22Rv1 (cell line): Measurements from ENCODE around the gene LINS1.

ENCODE experiments used
- H3K27ac ChIP-seq: fragments of 450-650 bp; 2 replicates; pipeline ENCODE4 v1.5.1; 2017
- ZFX ChIP-seq: fragments of 450-650 bp; IDR thresholded peaks from 2 replicates; pipeline ENCODE4 v1.6.1; 2017; ENCODE audit warnings: antibody characterized with exemption, borderline replicate concordance
- TF ChIP-seq, protein P1 (sequence below): fragments of 450-650 bp; IDR thresholded peaks from 2 replicates; pipeline ENCODE4 v1.5.1; 2017; ENCODE audit warnings: mild to moderate bottlenecking

LINS1 gene

GRCh38 chr15:100570735-100571313 is 31.2 kb downstream of the LINS1 start:
- H3K27ac ChIP-seq, result no peak overlapping the region
- no peak for TF ChIP-seq ZFX

DNA sequence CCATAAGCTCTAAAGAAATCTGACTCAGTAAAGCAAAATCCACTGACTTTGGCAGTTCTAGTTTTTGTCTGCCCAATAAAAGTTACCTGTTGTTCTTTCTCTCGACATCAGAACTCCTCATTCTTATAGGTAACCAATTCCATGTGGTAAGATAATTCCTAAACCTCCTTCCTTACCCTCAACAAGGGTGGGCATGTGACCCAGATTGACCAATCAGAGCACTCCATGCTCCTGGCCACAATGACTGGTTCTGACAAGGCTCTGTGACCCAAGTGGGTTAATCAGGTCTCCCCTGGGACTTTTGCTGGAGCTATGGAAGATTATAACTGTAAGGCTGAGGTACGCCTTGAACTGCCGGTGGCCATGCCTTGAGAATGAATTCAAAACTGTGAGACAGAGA is 31.7 kb downstream of the LINS1 start:
- H3K27ac ChIP-seq, result no peak overlapping the region
- TF ChIP-seq ZFX, result no peak
- TF ChIP-seq, protein P1, sequence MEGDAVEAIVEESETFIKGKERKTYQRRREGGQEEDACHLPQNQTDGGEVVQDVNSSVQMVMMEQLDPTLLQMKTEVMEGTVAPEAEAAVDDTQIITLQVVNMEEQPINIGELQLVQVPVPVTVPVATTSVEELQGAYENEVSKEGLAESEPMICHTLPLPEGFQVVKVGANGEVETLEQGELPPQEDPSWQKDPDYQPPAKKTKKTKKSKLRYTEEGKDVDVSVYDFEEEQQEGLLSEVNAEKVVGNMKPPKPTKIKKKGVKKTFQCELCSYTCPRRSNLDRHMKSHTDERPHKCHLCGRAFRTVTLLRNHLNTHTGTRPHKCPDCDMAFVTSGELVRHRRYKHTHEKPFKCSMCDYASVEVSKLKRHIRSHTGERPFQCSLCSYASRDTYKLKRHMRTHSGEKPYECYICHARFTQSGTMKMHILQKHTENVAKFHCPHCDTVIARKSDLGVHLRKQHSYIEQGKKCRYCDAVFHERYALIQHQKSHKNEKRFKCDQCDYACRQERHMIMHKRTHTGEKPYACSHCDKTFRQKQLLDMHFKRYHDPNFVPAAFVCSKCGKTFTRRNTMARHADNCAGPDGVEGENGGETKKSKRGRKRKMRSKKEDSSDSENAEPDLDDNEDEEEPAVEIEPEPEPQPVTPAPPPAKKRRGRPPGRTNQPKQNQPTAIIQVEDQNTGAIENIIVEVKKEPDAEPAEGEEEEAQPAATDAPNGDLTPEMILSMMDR, result no peak

DNA sequence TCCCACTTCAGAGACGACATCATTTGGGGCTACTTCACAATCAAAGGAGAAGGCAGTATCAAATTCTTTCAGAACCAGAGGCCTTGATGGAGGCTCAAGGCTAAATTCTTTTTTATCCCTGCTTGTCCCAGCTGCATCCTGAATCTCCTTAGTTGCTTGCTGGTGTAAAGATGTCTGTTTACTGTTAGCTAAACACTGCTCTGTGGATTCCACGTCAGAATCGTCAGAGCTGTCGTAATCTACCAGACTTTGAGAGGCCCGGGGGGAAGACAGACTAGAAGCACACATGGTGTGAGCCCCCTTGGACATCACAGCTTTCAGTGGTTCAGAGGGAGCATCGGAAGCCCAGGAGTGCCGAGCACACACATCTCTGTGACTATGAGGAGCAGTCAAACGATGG is 32.6 kb downstream of the LINS1 start:
- no peak overlapping the region for H3K27ac ChIP-seq
- no peak for TF ChIP-seq ZFX
- TF ChIP-seq, protein P1, result no peak

GRCh38 chr15:100566850-100567628 is 34.9 kb downstream of the LINS1 start:
- TF ChIP-seq ZFX, result no peak
- TF ChIP-seq, protein P1, result no peak
- H3K27ac ChIP-seq, result no peak overlapping the region

GRCh38 chr15:100565591-100565990 is 36.4 kb downstream of the LINS1 start:
- TF ChIP-seq, protein P1, result no peak
- no peak for TF ChIP-seq ZFX
- H3K27ac ChIP-seq, result no peak overlapping the region

GRCh38 chr15:100560323-100560722 is 41.7 kb downstream of the LINS1 start:
- no peak overlapping the region for H3K27ac ChIP-seq
- TF ChIP-seq, protein P1, result no peak

DNA sequence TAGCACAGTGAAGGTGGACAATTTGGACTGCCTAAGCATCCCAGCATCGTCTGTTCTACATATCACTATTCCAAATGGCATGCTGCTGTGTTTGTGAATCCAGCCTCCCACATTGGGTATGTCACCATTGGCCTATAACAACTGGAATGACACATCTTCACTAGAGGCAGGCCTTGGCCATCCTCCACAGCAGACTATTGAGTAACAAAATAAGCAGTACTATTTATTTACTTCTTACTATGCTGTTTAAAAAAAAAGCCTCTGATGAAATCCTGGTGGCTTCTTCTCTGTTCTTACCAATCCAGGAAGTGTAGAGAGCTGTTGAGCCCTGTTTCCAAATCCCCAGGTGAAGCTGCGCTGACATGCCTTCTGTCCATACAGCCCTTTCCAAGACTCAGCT is 42.7 kb downstream of the LINS1 start:
- H3K27ac ChIP-seq, result no peak overlapping the region
- no peak for TF ChIP-seq ZFX
- TF ChIP-seq, protein P1, result no peak
